NCI-H748 (cell line): ENCODE measurements around the gene PKD1L1.
A peak's percentile ranks its signal among the peaks of the same experiment; 100 is the strongest.

Experiments
- DNase-seq: peaks from one replicate; lab custom pipeline; 2025; ENCODE audit not compliant: unreplicated experiment; lab: John Stamatoyannopoulos, UW

Gene PKD1L1

DNA sequence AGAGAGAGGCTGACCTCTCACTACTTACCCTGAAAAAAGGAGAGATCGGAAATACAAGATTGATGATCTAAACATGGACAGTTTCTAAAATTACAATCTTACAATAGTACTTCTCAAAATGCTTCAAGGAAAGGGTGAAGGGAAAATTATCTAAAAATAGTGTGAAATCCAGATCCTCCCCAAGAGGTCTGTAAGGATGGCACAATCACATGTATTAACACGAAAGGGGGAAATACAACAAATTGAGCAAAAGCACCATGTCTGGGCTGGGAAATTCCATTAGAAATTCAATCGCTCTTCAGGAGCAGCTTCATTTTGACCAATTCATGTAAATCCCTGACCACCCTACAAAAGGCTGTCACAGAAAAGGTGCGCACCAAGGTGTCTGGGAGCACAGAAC lies 67.0 kb downstream of the PKD1L1 start:
- DNase-seq = no peak

DNA sequence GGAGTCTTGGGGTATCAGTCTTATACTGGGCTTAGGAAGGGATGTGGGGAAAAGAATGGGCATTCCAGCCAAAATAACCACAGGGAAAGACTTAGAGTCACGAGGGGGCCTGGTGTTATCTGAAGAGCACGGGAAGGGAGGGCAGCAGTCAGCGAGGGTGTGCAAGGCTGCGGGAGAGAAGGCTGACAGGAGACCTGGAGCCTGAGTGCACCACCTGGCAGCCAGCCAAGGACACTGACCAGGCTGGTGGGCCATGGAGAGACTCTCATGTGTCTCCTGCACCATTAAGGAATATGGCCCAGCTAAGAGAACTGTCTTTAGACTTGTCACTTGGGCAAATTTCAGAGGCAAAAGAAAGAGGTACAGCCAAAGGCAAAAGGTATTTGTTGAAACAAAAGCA lies 69.6 kb downstream of the PKD1L1 start:
- DNase-seq = peak; percentile 26

DNA sequence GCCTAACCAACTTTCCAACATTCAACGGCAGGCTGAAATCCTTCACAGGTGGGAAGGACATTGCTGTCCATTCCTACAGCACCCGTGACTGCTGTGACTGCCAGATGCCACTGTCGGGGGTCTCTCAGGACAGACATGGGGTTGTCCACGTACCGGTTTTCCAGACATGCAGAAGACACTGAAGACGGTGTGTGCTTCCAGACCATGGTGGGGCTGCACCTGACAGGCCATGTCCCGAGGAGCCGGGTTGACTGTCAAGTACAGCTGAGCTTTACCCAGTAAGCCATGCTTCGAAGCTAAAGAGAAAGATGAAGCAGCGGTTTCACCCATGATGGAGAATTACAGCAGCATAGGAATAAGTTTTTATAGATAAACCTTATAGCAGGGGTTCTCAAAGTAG lies 70.9 kb downstream of the PKD1L1 start:
- no peak for DNase-seq

DNA sequence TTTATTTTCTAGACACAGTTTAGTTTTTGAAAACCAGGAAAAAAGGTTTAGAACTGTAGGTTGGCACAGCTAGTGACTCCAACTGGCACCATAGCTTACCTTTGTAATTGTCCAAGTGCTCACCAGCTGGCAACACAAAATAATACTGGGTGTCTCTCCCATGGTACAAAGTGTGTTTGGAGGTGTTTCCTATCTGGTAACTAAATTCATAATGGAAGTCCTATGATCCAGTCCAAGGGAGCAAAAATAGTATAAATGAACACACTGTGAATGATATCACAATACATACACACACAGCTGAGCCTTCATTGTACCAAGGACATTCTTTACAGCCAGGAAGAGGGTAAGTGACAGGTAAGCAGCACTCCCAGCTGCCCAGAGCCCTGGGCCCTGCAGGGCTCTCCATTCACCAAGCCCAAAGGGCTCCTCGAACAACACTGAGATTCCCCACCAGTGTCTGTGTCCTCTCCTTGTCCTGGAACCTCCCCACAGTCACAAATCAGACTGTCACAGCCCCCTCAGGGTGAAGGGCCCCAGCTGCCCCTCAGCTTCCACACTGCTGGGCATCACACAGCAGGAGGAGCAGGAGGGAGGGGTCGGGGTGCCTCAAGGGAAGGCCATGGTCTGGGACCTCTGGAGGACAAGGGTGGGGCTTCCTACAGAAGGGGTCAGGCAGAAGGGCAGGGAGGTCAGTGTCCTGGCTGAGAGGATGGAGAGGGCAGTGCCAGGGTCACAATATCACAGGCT lies 72.1 kb downstream of the PKD1L1 start:
- no peak for DNase-seq

DNA sequence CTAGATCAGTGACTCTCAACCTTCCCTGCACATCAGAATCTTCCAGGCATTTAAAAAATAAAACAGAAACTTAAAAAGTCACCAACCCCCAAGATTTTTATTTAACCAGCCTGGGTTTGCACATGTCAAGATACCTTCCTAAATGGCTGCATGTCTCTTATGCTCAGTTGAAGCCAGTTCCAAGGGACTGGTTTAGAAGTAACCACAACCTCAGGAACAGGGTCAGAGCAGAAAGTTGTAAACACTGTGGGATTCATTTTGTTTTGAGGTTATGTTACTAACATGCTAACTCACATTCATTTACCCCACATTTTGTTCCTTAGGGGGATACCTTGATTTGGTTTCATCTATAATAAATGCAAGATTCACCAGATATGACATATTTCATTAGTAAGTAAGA lies 72.9 kb downstream of the PKD1L1 start:
- no peak for DNase-seq

DNA sequence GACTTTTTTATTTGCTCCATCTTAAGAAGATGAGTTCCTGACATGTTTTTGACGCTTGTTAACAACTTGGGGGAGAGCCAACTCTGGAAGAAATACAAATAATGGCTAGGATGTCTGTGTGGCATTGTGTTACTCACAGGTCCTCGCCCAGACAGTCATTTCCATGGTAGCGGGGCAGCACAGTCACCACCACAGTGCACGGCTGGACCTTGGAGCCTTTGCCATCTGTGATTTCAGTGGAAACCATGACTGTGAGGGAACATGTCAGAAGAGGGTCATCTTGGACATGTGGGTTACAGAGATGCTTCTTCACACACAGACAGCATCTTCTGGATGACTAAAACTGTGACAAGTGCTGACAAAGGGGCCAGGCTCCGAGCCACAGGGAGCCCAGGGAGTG lies 74.5 kb downstream of the PKD1L1 start:
- DNase-seq = peak; percentile 31

DNA sequence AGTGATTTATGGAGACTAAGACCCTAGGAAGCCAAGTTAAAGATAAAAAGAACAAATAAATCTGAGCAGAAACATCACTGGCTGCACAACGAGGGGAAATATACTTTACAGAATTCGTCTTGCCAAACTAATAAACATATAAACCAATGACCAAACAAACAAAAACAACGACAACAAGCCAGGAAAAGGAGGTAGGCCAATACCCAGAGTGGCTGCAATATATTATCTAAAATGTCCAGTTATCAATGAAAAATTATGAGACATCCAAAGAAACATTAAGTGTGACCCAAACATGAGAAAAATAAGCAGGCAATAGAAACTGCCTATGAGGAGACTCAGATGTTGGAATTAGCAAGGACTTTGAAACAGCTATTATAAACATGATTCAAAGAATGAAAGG lies 81.0 kb downstream of the PKD1L1 start:
- DNase-seq = no peak

DNA sequence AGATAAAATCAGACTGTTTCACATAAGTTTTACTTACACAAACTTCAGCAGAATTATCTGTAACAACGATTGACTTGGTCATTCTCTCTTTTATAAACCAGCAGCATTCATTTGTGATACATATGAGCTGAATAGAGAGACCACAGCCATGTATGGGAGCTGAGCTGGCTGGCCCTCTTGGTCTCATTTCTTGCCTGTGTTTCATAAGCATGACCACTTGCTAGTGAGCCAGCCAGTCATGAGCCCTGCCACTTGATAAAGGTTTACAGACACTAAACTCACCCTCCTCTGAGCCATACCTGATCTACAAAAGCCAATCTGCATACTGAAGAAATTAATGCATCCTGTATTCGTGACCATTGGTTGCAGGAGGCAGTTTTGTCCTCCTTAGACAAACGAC lies 82.1 kb downstream of the PKD1L1 start:
- no peak for DNase-seq

DNA sequence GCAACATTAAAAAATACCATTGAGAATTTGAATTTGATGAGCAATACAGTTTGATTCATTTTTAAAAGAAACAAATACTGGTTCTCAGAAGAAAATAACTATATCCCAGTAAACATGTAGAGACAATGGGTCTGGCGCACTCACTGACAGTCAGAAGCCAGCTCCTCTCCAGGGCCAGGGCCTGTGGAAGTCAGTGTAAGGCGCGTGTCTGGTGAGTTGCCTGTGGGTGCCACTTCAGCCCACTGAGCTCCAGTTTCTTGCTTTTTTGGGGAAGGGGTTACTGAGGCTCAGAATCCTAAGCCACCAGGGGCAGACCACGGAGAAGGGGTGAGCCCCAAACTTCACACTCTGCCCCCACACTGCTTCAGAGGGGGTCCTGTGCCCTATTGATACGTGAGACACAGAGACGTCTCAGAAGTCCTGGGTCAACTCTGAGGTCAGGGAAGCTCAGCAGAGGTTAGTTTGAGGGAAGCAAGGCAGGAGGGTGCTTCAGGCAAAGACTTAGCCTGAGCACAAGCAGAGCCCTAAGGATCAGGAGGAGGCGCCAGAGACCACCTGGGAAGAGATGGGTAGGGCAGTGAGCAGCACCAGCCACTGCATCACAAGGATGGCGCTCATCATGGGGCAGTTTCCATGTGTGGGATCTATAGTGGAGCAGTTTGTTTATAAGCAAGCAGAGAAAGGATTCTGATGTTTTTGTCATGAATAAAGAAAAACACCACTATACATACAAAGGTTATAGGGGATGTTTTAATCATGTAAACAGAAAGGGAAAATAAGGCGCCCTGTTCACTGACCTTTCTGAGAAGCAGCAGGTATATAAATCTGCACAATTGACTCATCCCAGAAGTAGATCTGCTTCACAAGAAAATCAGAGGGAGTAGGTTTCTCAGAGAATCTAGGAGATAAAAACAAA lies 95.7 kb downstream of the PKD1L1 start:
- no peak for DNase-seq

DNA sequence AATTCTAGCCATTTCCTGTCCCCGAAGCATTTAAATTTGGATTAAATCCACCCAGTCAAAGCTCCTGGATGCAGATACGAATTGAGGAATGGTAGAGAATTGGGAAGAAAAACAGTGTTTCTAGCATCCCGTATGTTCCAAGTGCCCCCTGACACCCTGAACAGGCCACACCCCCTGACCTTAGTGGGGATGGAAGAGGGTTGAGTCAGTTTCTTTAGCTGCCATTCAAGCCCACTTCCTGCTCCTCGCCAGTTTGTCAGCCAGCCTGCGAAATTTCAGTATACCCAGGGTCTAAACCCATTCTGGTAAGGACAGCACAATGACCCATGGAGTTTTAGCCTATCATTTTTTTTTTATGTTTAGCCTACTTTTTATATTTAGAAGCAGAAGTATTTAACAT lies 101.1 kb downstream of the PKD1L1 start:
- DNase-seq = no peak

DNA sequence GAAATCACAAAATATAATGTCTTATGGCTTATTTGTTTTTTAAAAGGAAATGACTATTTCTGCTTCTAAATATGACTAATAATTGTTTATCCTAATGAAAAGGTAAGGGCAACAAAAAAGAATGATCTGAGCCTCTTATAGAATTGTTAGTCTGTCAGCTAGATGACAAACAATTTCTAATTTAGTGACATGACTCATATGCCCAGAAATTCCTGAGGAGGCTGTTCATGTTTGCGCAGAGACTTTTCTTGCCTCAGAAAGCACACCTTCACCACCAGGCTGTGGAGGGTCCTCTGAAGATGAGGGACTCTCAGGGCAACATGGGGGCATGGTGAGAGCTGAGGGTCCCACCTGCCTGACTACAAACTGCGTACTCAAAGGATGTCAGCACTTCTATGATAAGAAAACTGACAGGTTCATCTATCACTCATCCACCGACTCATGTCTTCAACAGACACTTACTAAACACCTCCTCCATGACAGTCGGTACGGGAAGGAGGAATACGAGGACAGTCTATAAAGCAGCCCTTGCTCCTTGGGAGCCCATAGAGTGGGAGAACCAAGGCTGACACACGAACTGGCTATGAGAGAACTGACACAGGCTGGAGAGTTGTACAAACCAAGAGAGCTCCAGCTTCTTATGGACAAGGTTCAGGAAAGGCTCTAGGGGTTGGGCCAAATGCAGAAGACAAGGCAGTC lies 102.0 kb downstream of the PKD1L1 start:
- no peak for DNase-seq

DNA sequence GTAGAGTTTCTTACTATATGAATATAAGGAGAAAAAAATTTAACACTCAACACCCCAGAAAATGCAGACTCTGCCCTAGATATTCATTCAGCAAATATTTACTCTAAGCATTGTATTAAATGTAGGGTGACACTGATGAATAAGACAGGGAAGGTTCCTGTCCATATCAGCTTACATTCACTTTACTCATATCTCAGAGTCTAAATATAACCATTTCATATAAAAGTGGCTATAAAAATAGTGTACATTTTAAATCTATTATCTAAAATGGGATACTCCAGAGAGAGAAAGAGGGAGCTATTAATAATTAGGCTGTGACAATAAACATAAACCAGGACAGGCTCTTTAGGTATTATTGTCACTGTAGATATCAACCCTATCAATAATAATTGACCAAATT lies 104.0 kb downstream of the PKD1L1 start:
- no peak for DNase-seq

DNA sequence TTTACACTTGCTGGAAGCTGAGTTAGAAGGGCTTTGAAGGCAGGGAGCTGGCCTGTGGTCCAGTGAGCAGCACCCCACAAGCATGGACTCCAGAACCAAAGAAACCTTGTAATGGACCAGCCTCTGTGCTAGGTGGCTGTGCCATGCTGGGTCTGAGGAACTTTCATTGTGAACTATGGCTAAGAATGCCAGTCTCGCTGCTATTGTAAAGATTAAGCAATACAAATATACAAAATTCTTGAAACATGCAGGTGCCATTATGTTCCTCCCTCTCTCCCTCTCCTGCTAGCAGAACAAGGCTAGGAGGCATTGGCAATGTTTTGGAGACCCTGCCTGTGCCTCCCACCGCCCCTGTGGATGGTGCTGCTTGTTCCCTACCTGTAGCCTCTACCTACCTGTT lies 105.0 kb downstream of the PKD1L1 start:
- no peak for DNase-seq

DNA sequence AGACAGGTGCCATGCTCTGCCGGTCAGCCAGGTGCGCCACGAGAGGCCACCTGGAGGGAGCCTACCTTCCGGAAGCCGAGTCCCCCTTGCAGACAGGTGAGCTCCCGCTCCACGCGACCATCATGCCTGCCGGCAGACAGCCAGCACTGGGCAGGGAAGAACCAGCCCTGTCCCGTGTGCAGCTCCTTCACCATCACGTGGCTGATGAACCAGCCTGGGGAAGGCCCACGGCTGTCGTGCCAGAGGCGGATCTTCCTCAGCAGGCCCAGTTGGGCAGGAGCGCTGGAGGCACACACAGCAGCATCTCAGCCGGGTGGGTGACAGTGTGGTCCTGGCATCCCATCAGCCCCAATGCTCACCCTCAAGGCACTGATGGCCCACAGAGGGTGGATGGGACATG lies 108.9 kb downstream of the PKD1L1 start:
- no peak for DNase-seq

DNA sequence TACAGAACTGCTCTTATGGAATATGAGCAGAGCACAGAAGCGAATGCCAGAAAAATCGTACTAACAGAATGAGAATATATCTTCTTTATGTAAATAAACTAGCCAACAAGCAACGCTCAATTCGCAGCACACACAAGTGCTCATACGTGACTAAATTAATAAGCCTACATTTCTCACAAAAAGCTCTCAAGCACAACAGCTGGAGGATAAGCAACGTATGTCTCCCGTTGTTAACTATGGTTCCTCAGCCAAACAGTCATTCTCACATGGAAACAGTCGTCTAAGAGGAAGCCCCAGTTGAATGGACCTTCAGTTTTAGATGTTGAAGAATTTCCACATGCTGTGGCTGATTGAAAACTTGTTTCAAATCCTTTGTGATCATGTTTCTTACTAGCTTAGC lies 110.4 kb downstream of the PKD1L1 start:
- no peak for DNase-seq

DNA sequence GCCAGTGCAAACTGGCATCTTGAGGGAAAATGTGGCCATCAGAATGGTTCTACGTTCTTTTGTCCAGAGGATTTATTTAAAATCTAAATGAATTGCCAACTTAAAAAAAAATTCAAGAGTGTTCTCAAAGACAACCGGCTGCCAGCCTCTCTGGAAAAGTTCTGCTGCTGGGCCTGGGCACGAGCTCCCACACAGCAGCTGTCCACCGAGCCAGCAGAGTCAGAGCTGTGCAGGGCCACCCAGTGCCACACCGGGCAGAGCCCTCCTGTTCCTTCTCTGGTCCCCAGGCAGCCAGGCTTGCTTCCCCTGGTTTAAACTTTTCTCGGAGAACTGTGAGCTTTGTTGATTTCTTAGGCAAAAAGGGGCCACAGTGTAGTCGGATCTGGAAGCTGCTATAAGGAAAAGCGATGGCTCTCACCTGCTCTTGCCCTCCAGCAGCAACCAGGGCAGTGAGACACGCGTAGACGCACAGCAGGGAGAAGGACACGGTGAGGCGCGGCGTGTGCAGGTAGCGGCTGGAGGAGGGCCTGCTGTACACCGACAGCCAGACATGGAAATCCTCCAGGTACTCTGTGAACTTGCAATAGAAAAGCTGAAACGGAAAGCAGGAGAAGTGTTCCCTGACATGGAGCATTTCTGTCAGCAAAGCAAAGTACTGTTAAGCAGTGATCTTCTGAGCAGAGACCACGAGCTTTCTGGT lies 111.6 kb downstream of the PKD1L1 start:
- DNase-seq = no peak

DNA sequence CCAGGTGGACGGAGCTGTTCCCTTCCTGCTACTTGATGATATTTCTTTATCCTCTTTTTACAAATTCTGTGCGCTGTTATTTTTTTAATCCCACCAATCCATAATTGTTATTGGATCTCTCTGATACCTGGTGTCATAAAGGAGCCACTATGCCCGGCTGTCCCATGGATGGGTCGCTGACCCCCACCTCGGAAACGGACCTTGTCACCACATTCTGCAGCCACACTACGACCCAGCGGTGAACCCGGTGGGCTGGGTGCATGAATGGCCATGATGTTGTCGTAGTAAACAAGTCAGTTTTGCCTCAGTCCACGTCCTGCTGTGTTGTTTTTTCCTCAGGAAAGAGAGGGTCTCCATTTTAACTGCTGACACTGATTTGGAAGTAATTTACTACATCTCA lies 112.2 kb downstream of the PKD1L1 start:
- no peak for DNase-seq

DNA sequence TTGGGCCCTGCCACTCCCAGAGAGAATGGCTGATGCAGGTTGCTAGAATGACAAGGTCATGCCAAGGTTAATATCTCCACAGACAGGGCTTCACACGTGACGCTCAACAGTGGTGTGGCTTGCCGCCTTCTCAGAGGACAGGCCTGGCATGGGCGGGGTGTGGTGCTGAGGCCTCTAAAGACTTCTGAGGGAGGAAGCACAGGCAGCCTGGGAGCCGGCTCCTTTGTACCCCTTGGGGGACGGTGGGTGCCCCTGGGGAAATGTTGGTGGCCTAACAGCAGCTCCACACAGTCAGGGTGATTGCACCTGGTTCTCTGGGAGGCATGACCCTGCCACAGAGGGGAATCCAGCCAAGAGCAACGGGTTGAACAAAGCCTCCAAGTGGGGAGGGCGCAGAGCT lies 115.1 kb downstream of the PKD1L1 start:
- no peak for DNase-seq

DNA sequence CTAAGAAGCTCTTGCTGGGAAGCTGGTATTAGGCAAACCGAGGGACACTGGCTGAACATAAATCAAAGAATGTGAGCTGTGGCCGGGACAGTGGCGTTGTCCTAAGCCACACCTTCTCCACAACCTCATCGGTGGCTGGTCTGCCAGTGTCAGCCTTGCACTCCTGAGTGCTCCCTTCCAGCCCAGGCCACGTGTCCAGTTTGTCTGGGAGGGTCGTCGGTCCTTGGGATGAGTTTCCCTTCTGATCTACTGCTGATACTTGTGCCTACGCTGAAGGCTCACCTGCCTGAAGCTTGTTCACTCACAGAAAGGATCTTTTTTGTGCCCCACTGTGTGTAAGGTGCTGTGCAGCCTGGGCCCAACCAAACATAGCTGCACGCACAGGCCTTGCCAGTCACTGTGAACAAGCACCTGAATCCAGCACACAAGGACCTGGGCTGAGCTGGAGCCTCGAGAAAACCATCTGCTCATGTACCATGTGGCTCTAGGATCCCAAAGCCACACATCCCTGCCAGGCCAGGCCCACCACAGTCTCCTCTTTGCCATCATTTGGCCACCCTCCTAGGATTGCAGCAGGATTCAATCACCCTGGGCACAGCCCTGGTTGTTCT lies 116.1 kb downstream of the PKD1L1 start:
- DNase-seq = no peak

DNA sequence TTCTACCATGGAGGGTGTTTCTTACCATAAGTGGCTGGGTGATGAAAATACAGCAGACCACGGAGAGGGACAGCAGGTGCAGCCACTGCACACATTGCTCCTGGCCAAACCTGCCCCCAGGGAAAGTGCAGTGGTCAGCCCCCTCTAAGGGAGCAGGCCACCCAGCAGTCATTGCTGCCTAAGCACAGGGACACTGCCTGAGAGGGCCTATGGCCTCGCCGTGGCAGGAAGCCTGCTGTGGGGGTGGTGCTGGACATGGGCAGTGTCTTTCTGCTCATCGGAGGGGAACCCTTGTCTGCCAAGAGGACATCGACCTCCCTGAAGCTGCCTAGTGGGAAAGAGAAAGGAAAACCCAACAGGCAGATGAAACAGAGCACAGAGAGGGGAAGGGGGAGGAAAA lies 118.3 kb downstream of the PKD1L1 start:
- no peak for DNase-seq

DNA sequence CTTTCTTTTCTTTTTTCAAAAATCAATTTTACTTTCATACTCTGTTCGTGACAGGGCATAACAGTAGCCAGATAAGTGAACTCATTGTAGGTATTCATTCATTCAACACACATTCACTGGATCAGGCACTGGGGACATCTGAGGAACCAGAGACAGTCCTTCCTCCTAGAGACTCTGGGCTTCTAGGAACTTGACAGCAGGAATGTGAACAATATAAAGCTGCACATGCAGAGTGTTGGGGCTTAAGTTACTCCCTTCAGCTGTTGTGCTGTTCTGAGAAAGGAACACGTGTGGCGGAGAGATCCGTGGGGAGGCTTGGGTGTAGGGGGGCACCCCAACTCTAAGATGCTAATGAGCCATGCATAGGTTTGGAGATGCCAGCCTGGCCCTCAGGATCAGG lies 120.4 kb downstream of the PKD1L1 start:
- DNase-seq = no peak
